IMR-90 (cell line): ENCODE data around the gene SLC25A3. TPM values are rescaled to one million over a fixed set of nuclear protein-coding genes. Genes with fewer than 3 reads are reported as not detected.

Experiments
- ATAC-seq: fragments of 200-7000 bp; cut with Tn5 transposase; 2 replicates; pipeline ENCODE4 v1.9.1; 2020; ENCODE audit warnings: low read depth, mild to moderate bottlenecking, moderate library complexity
- BruUV-seq: library from RNA; stranded (reverse); fragments of 400-500 nt; replicated peaks from 2 replicates; lab custom pipeline; 2021; lab: Mats Ljungman, UMichigan
- CTCF ChIA-PET: fragments of 300-600 bp; formaldehyde crosslinking; extraction: SDS; loops from one replicate; lab custom pipeline; 2021; ENCODE audit warnings: antibody characterized with exemption; lab: Yijun Ruan, JAX
- POLR2A ChIA-PET: fragments of 300-600 bp; sonication (Branson Sonifier 250); formaldehyde crosslinking; loops from one replicate; lab custom pipeline; 2022; ENCODE audit warnings: antibody characterized with exemption; ENCODE audit not compliant: unreplicated experiment; lab: Charles Lee
- DNase-seq: peaks from one replicate; pipeline ENCODE4 v3.0.0; 2013
- H2AFZ ChIP-seq: replicated peaks from 2 replicates; pipeline ENCODE3; 2013; ENCODE audit warnings: low read length, mild to moderate bottlenecking; ENCODE audit not compliant: poor library complexity
- H2AK5ac ChIP-seq: 2 replicates; pipeline ENCODE4 v1.6.1; 2013; ENCODE audit warnings: low read depth, low read length, inconsistent platforms
- H2AK9ac ChIP-seq: replicated peaks from 2 replicates; pipeline ENCODE3; 2013; ENCODE audit warnings: mild to moderate bottlenecking, low read depth, low read length, moderate library complexity; ENCODE audit not compliant: poor library complexity
- H2BK120ac ChIP-seq: 2 replicates; pipeline ENCODE4 v1.6.1; 2013; ENCODE audit warnings: low read depth, low read length, inconsistent platforms
- H2BK15ac ChIP-seq: 3 replicates; pipeline ENCODE4 v1.6.1; 2013; ENCODE audit warnings: low read depth, low read length, inconsistent platforms
- H2BK20ac ChIP-seq: 2 replicates; pipeline ENCODE4 v1.6.1; 2013; ENCODE audit warnings: low read depth, mild to moderate bottlenecking, inconsistent platforms, low read length, moderate library complexity
- H2BK5ac ChIP-seq: 2 replicates; pipeline ENCODE4 v1.6.1; 2013; ENCODE audit warnings: mild to moderate bottlenecking, low read depth, low read length, inconsistent platforms; ENCODE audit not compliant: poor library complexity, severe bottlenecking
- H3K14ac ChIP-seq: replicated peaks from 2 replicates; pipeline ENCODE4 v1.6.1; 2013; ENCODE audit warnings: low read depth, low read length, inconsistent platforms
- H3K18ac ChIP-seq: 2 replicates; pipeline ENCODE4 v1.6.1; 2013; ENCODE audit warnings: low read depth, low read length, control low read depth
- H3K23ac ChIP-seq: 2 replicates; pipeline ENCODE4 v1.6.1; 2013; ENCODE audit warnings: low read depth, low read length, inconsistent platforms
- H3K27ac ChIP-seq: 2 replicates; pipeline ENCODE4 v1.5.1; 2013; ENCODE audit warnings: mild to moderate bottlenecking, control low read depth, low read length; ENCODE audit not compliant: insufficient read depth
- H3K27me3 ChIP-seq: 2 replicates; pipeline ENCODE4 v1.6.1; 2013; ENCODE audit warnings: low read length; ENCODE audit not compliant: control insufficient read depth, insufficient read depth
- H3K36me3 ChIP-seq: 2 replicates; pipeline ENCODE4 v1.6.1; 2013; ENCODE audit warnings: low read length, mixed read lengths; ENCODE audit not compliant: control insufficient read depth, insufficient read depth
- H3K4ac ChIP-seq: 2 replicates; pipeline ENCODE4 v1.6.1; 2013; ENCODE audit warnings: low read depth, low read length, inconsistent platforms
- H3K4me1 ChIP-seq: 2 replicates; pipeline ENCODE4 v1.6.1; 2013; ENCODE audit warnings: low read length, mixed read lengths; ENCODE audit not compliant: control insufficient read depth, insufficient read depth
- H3K4me2 ChIP-seq: 2 replicates; pipeline ENCODE4 v1.6.1; 2013; ENCODE audit warnings: low read depth, mild to moderate bottlenecking, control low read depth, low read length, moderate library complexity
- H3K4me3 ChIP-seq: 2 replicates; pipeline ENCODE4 v1.5.1; 2013; ENCODE audit warnings: low read depth, mild to moderate bottlenecking, control low read depth, low read length, moderate library complexity; ENCODE audit not compliant: insufficient read depth
- H3K56ac ChIP-seq: 2 replicates; pipeline ENCODE4 v1.6.1; 2013; ENCODE audit warnings: low read length, inconsistent platforms; ENCODE audit not compliant: insufficient read depth; ENCODE audit errors: extremely low read depth
- H3K79me1 ChIP-seq, 2 experiments: 2 replicates each; pipeline ENCODE4 v1.6.1; 2013; ENCODE audit warnings: low read length in 2 of 2, inconsistent platforms in 1 of 2, low read depth in 1 of 2
- H3K9ac ChIP-seq: 2 replicates; pipeline ENCODE4 v1.6.1; 2013; ENCODE audit warnings: low read depth, low read length, control low read depth
- H3K9me1 ChIP-seq: 2 replicates; pipeline ENCODE4 v1.6.1; 2013; ENCODE audit warnings: low read length, inconsistent platforms; ENCODE audit not compliant: insufficient read depth
- H3K9me3 ChIP-seq: 2 replicates; pipeline ENCODE4 v1.6.1; 2013; ENCODE audit warnings: low read length; ENCODE audit not compliant: control insufficient read depth, insufficient read depth
- H4K20me1 ChIP-seq: 2 replicates; pipeline ENCODE4 v1.6.1; 2013; ENCODE audit warnings: low read length, inconsistent platforms; ENCODE audit not compliant: insufficient read depth
- H4K5ac ChIP-seq: 2 replicates; pipeline ENCODE4 v1.6.1; 2013; ENCODE audit warnings: mild to moderate bottlenecking, low read depth, low read length, control low read depth
- H4K8ac ChIP-seq, 2 experiments: 2 replicates each; pipeline ENCODE4 v1.6.1; 2013; ENCODE audit warnings: low read depth in 2 of 2, low read length in 2 of 2, control low read depth in 1 of 2, inconsistent platforms in 1 of 2
- H4K91ac ChIP-seq: 2 replicates; pipeline ENCODE4 v1.6.1; 2013; ENCODE audit warnings: low read depth, low read length, inconsistent platforms; ENCODE audit not compliant: insufficient read depth
- BHLHE40 ChIP-seq: fragments of 150-350 bp; IDR thresholded peaks from 2 replicates; pipeline ENCODE4 v1.6.1; 2016; ENCODE audit warnings: mild to moderate bottlenecking, low read depth, low read length
- CHD1 ChIP-seq: IDR thresholded peaks from 2 replicates; pipeline ENCODE4 v1.6.1; 2012; ENCODE audit warnings: low read depth, low read length, improper control_type of control experiment
- FOS ChIP-seq: fragments of 150-350 bp; IDR thresholded peaks from 2 replicates; pipeline ENCODE4 v1.6.1; 2016; ENCODE audit warnings: low read depth, low read length
- MAFK ChIP-seq: IDR thresholded peaks from 2 replicates; pipeline ENCODE4 v1.6.1; 2012; ENCODE audit warnings: low read depth, low read length, improper control_type of control experiment
- MAZ ChIP-seq: IDR thresholded peaks from 2 replicates; pipeline ENCODE4 v1.6.1; 2012; ENCODE audit warnings: low read depth, mild to moderate bottlenecking, low read length, improper control_type of control experiment, moderate library complexity, borderline replicate concordance
- MXI1 ChIP-seq: IDR thresholded peaks from 2 replicates; pipeline ENCODE4 v1.6.1; 2012; ENCODE audit warnings: low read depth, mild to moderate bottlenecking, low read length, moderate library complexity, borderline replicate concordance
- NFE2L2 ChIP-seq: fragments of 150-350 bp; IDR thresholded peaks from 2 replicates; pipeline ENCODE4 v1.6.1; 2016; ENCODE audit warnings: low read depth, mild to moderate bottlenecking, low read length
- RAD21 ChIP-seq: IDR thresholded peaks from 2 replicates; pipeline ENCODE4 v1.6.1; 2012; ENCODE audit warnings: low read length, improper control_type of control experiment
- RCOR1 ChIP-seq: IDR thresholded peaks from 2 replicates; pipeline ENCODE4 v1.6.1; 2012; ENCODE audit warnings: mild to moderate bottlenecking, low read length, improper control_type of control experiment; ENCODE audit not compliant: insufficient replicate concordance
- RFX5 ChIP-seq: IDR thresholded peaks from 2 replicates; pipeline ENCODE4 v1.8.0; 2012; ENCODE audit warnings: low read depth, mild to moderate bottlenecking, low read length, moderate library complexity
- SMC3 ChIP-seq: fragments of 150-350 bp; IDR thresholded peaks from 2 replicates; pipeline ENCODE4 v1.6.1; 2016; ENCODE audit warnings: low read depth, mild to moderate bottlenecking, antibody characterized with exemption, low read length, moderate library complexity
- dilution Hi-C: fragments of 300-500 bp; cut with HindIII; formaldehyde crosslinking; loops from one replicate; pipeline ENCODE4 v1.14.3; 2018; ENCODE audit warnings: low sequenced_read_pairs; ENCODE audit not compliant: unreplicated experiment
- in situ Hi-C: fragments of 300-500 bp; cut with MboI; formaldehyde crosslinking; loops from 3 replicates; pipeline ENCODE4 v1.14.3; 2019; ENCODE audit warnings: low sequenced_read_pairs, inconsistent platforms, mixed read lengths
- intact Hi-C: fragments of 100-400 bp; cut with micrococcal nuclease; formaldehyde crosslinking; loops from 2 replicates; pipeline ENCODE4 v1.10.0; 2022
- polyA plus RNA-seq, 3 experiments: library from polyadenylated mRNA; depleted of rRNA; stranded (reverse); fragments of >200 nt; gene quantifications; 2 replicates each; pipeline ENCODE4 v1.2.3, GENCODE V29; 2012; ENCODE audit warnings: low replicate concordance in 1 of 3
- total RNA-seq: library from RNA; depleted of rRNA; stranded (reverse); fragments of >200 nt; gene quantifications from 2 replicates; pipeline ENCODE4 v1.2.3, GENCODE V29; 2012

The SLC25A3 gene
- total and polyA plus RNA-seq, 2 of the 4 experiments (the other 2 are of a cell fraction): 657 to 861 TPM

GRCh38 chr12:98646294-98647090 is 53.0 kb downstream of the SLC25A3 start (continued):
- TF ChIP-seq RFX5: no peak

- Histone ChIP-seq H2BK5ac (no peak overlapping the region), H3K4me3 (no peak overlapping the region), H4K20me1 (no peaks in the 10 kb centered on the region), H3K4me2 (no peak overlapping the region), H3K27ac (no peak overlapping the region), H3K9me3 (no peaks in the 10 kb centered on the region), H3K9me1 (no peaks in the 10 kb centered on the region), H3K56ac (no peak overlapping the region), H3K79me1 (peaks cover 0 to under 1% of the 10 kb centered on the region in 2 experiments; a peak in 2 of 4 replicates), H3K36me3 (peaks cover 16% of the 10 kb centered on the region), H4K8ac (no peak overlapping the region), H2BK15ac (no peak overlapping the region), H4K91ac (no peak overlapping the region), H3K23ac (no peak overlapping the region), H2BK20ac (no peak overlapping the region), H2AK5ac (no peak overlapping the region), H3K4ac (no peak overlapping the region), H3K4me1 (no peaks in the 10 kb centered on the region), H3K14ac (no peak overlapping the region), H2BK120ac (no peak overlapping the region), H3K18ac (no peak overlapping the region), H3K9ac (no peak overlapping the region), H3K27me3 (no peaks in the 10 kb centered on the region), H2AK9ac (no peak overlapping the region), H2AFZ (no peak overlapping the region), H4K5ac (no peak overlapping the region)
- in situ Hi-C loops: loop anchor here (10.0 kb wide), 1 partner anchor 237 kb away; no protein-coding TSS in a partner anchor
- CTCF ChIA-PET: interaction anchor here (0.6 to 1.8 kb wide), 2 partner anchors 85 to 111 kb away, joined by 3 to 6 read pairs; no protein-coding TSS in a partner anchor
- BruUV-seq: no TSS peak
- dilution Hi-C loops: no loop called here
- no peak for ATAC-seq
- no peak for TF ChIP-seq MAFK
- TF ChIP-seq NFE2L2: no peak
- TF ChIP-seq CHD1: no peak
- TF ChIP-seq RCOR1: no peak
- TF ChIP-seq MXI1: no peak
- TF ChIP-seq MAZ: no peak
- no peak for TF ChIP-seq SMC3
- no peak for TF ChIP-seq RAD21
- TF ChIP-seq RFX5: no peak
- no peak for TF ChIP-seq BHLHE40
- TF ChIP-seq FOS: no peak
- no peak for DNase-seq
- intact Hi-C loops: loop anchor here (5.0 kb wide), 1 partner anchor 44 kb away; no protein-coding TSS in a partner anchor
- POLR2A ChIA-PET: no interaction called here
Measured at GRCh38 chr12:98651328-98651727, 57.8 kb downstream of the SLC25A3 start.
